ENCODE measurements around the gene PDSS2.

DNA sequence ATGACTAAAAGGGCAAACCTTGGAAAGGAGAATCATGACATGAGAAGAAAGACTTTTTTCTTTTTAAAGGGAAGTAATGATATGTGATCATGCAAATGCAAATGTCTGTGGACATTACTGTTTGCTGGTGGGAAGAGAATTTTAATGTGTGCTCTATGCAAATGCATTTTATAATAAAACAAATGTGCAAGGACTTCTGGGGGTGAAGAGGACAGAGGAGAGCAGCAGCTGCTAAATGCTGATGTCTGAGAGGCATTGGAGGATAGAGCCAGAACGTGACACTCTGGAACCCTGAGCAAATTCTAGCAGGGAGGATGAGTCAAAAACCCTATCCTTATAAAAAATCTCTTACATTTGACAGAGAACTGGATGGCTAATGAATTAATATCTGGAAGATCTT, 274.9 kb downstream of the PDSS2 start:
- TF ChIP-seq POLR2AphosphoS5 (IDR thresholded peaks at IDR 0.05; ENCODE audit: insufficient read depth in 1 of 2, low read depth in 1 of 2) (no peak), CTCF (IDR thresholded peaks at IDR 0.05) (no peak)
